ENCODE measurements around the gene MSANTD1.

DNA sequence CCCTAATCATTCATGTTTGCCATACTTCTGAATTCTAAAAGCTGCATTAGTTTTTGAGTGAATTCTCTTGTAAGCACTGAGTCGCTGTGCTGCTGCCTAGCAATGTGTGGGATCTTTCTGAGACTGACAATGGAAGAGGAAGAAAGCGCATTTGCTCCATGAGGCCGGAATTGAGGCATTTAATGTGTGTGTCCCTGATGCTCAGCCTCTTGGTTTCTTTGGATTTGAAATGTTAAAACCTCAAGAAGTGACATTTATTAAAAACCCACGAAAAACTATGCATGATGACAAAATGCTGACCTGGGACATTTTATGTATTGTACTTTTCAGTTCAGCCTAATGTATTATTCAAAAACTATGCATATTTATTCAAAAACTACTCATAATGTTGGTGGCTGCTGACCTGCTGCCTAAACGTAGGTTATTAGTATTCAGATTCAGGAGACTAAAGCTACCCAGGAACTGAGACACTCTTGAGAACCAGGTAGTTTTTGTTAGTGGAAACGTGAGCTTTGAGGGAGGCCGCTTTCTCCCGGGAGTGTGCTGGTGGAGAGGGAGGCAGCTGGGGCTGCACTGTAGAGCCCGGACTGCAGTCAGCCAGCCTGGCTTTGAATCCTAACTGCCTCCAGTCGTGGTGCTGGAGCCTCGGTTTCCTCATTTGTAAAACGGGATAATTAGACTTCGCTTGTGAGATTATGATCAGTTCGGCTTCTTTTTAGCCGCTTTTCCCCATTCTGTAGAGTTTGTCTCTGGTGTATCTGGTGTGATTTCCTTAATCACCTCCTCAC is 55.2 kb downstream of the MSANTD1 start:
- TF ChIP-seq CTCF (IDR thresholded peaks at IDR 0.05; ENCODE audit: extremely low read depth in 1 of 2, insufficient read depth in 1 of 2, low read depth in 1 of 2, low read length in 2 of 2) (no peak), POLR2A (IDR thresholded peaks at IDR 0.05; ENCODE audit: low read depth, low read length) (no peak), JUN (IDR thresholded peaks at IDR 0.05; ENCODE audit: borderline replicate concordance, insufficient read depth, insufficient read length, low read depth) (no peak), MAX (IDR thresholded peaks at IDR 0.05; ENCODE audit: insufficient read depth, insufficient read length) (no peak), EZH2 (IDR thresholded peaks at IDR 0.05; ENCODE audit: borderline replicate concordance, low read depth, low read length, severe bottlenecking) (no peak)
